Measurements from ENCODE around the gene ACSM5. TPM values are rescaled to one million over a fixed set of nuclear protein-coding genes. Genes with fewer than 3 reads are reported as not detected.
"Not testable (repeated sequence)": the region's sequence is repeated elsewhere in the genome, so short reads cannot be mapped to it uniquely, and the experiment has no call there.

ACSM5 gene
- total RNA-seq, 1 experiment from 2014 or later = not detected

DNA sequence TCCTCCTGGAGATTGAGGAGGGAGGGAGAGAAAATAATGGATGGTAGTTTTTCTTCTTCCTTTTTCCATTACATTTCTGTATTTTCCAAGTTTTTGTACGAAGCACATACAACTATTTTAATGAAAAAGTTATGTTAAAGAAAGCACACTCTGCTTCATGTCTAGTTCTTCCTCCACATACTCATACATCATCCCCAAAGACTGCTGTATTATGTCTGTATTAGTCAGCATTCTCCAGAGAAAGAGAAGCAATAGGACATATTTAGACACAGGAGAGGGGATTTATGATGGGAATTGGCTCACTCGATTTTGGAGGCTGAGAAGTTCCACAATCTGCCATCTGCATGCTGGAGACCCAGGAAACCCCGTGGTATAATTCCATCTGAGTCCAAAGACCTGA is 31.9 kb downstream of the ACSM5 start:
- ChIA-PET CTCF (no interaction called here), POLR2A (no interaction called here)
- DNase-seq = no peak
- Histone ChIP-seq H3K36me3 (ENCODE audit: control insufficient read depth, insufficient read depth, low read length) (no peaks in the 10 kb centered on the region), H3K9me3 (no peaks in the 10 kb centered on the region), H3K27me3 (replicated peaks; ENCODE audit: control insufficient read depth, insufficient read depth, low read length) (no peaks in the 10 kb centered on the region), H3K4me1 (no peaks in the 10 kb centered on the region), H3K4me3 (ENCODE audit: low read depth, low read length) (no peak overlapping the region)
- no peaks in the 10 kb centered on the region for H3K9me3 Mint-ChIP-seq (ENCODE audit: unreplicated experiment)
- no peaks in the 10 kb centered on the region for H3K4me1 Mint-ChIP-seq (ENCODE audit: low read depth, unreplicated experiment)
- BruUV-seq (replicated peaks) = no TSS peak
- no peak overlapping the region for H3K4me3 Mint-ChIP-seq (ENCODE audit: unreplicated experiment)
- intact Hi-C loops (cut with micrococcal nuclease; ENCODE audit: unreplicated experiment) = no loop called here
- TF ChIP-seq, protein P1, sequence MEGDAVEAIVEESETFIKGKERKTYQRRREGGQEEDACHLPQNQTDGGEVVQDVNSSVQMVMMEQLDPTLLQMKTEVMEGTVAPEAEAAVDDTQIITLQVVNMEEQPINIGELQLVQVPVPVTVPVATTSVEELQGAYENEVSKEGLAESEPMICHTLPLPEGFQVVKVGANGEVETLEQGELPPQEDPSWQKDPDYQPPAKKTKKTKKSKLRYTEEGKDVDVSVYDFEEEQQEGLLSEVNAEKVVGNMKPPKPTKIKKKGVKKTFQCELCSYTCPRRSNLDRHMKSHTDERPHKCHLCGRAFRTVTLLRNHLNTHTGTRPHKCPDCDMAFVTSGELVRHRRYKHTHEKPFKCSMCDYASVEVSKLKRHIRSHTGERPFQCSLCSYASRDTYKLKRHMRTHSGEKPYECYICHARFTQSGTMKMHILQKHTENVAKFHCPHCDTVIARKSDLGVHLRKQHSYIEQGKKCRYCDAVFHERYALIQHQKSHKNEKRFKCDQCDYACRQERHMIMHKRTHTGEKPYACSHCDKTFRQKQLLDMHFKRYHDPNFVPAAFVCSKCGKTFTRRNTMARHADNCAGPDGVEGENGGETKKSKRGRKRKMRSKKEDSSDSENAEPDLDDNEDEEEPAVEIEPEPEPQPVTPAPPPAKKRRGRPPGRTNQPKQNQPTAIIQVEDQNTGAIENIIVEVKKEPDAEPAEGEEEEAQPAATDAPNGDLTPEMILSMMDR (IDR thresholded peaks at IDR 0.05; ENCODE audit: insufficient read depth in 1 of 2, low read depth in 1 of 2, low read length in 1 of 2, severe bottlenecking in 1 of 2, unreplicated experiment in 1 of 2) = no peak
- no peak overlapping the region for H3K27ac Mint-ChIP-seq (ENCODE audit: unreplicated experiment)
- H3K27me3 Mint-ChIP-seq (ENCODE audit: insufficient read depth, unreplicated experiment) = no peaks in the 10 kb centered on the region
- H3K36me3 Mint-ChIP-seq (ENCODE audit: insufficient read depth, unreplicated experiment) = no peaks in the 10 kb centered on the region

DNA sequence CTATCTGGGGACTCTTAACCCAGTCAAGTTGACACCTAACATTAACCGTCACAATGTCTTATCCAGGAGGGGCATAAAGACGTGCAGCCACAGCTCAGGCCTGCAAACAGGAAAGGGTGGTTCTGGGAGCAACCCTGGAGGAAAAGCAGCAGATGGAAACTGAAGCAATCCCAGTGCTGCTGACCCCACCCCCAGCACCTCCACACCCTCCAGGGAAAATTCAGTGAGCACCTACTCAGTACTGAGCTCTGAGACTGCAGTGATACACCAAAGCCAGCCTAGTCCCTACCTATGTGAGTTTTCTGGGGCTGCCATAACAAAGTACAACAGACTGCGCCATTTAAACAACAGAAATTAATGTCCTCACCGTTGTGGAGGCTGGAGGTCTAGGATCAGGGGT is 32.5 kb downstream of the ACSM5 start:
- H3K27me3 Mint-ChIP-seq (ENCODE audit: insufficient read depth, unreplicated experiment); H3K27ac Mint-ChIP-seq (ENCODE audit: unreplicated experiment); H3K9me3 Mint-ChIP-seq (ENCODE audit: unreplicated experiment); H3K4me3 Mint-ChIP-seq (ENCODE audit: unreplicated experiment); H3K9me3 ChIP-seq; H3K4me3 ChIP-seq (ENCODE audit: low read depth, low read length); POLR2A ChIA-PET; H3K4me1 ChIP-seq; CTCF ChIA-PET; DNase-seq; BruUV-seq (replicated peaks); intact Hi-C loops (cut with micrococcal nuclease; ENCODE audit: unreplicated experiment); H3K36me3 Mint-ChIP-seq (ENCODE audit: insufficient read depth, unreplicated experiment); H3K36me3 ChIP-seq (ENCODE audit: control insufficient read depth, insufficient read depth, low read length); H3K27me3 ChIP-seq (replicated peaks; ENCODE audit: control insufficient read depth, insufficient read depth, low read length); H3K4me1 Mint-ChIP-seq (ENCODE audit: low read depth, unreplicated experiment): not testable (repeated sequence)

DNA sequence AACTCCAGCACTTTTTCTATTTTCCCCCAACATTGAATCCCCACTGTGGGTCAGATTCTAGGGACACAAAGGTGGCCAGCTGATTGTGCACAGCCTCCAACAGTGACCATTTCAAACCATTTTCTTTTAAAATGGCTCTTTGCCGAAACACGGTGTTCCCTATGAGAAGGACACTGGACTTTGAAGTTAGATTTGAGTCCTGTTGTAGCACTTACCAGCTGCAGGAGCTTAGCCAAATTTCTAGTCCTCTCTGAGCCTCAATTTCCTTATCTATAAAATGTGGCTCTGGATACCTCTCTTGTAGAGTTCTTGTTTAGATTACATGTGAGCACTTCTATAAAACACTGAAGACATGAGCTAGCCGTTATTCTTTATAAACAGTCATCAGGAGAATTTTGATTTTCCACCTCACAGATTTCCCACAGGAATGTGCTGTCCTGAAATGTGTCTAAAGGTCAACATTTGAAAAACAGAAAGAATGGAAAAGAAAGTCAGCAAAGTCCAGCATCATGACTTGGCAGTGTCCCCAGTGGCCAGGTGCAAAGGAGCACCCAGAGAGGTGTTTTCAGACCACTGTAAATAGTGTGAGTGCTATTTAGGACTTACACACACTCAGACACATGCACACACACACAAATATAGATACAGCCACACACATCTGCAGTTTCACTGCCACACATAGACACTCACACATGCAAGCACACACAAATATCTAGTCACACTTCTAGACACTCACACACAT is 37.5 kb downstream of the ACSM5 start:
- CTCF ChIA-PET; H3K27me3 Mint-ChIP-seq (ENCODE audit: insufficient read depth, unreplicated experiment); H3K9me3 ChIP-seq; H3K4me3 ChIP-seq (ENCODE audit: low read depth, low read length); H3K27ac Mint-ChIP-seq (ENCODE audit: unreplicated experiment); DNase-seq; H3K4me3 Mint-ChIP-seq (ENCODE audit: unreplicated experiment); H3K4me1 ChIP-seq; H3K27me3 ChIP-seq (replicated peaks; ENCODE audit: control insufficient read depth, insufficient read depth, low read length); H3K9me3 Mint-ChIP-seq (ENCODE audit: unreplicated experiment); POLR2A ChIA-PET; H3K36me3 ChIP-seq (ENCODE audit: control insufficient read depth, insufficient read depth, low read length); H3K36me3 Mint-ChIP-seq (ENCODE audit: insufficient read depth, unreplicated experiment); intact Hi-C loops (cut with micrococcal nuclease; ENCODE audit: unreplicated experiment); H3K4me1 Mint-ChIP-seq (ENCODE audit: low read depth, unreplicated experiment); BruUV-seq (replicated peaks): not testable (repeated sequence)

DNA sequence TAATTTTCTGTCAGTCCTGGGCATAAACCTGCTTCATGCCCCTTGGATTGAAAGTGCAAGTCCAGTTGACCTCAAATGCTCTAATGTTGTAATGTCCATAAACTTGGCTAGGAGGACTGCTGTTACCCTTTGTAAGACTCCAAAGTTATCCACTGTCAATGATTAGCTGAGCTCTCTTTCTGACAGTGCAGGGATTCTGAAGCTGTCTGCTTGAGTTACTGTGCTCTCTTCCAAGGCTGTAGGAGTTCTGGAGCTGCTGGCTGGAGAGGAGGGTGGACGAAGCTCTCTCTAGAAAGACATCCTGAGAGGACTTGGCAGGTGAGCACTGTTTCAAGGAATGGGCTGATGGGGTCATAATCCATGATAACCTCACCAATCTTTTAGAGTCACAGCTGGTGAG is 42.0 kb downstream of the ACSM5 start, which contains the start of gene ACSM2A:
ACSM2A (plus strand) TSS at position 158 of the 400 bp plus-strand sequence. CDS start 8,594 bp downstream, outside the sequence.
- H3K4me3 ChIP-seq (ENCODE audit: low read depth, low read length); intact Hi-C loops (cut with micrococcal nuclease; ENCODE audit: unreplicated experiment); DNase-seq; H3K36me3 ChIP-seq (ENCODE audit: control insufficient read depth, insufficient read depth, low read length); H3K36me3 Mint-ChIP-seq (ENCODE audit: insufficient read depth, unreplicated experiment); BruUV-seq (replicated peaks); H3K27me3 ChIP-seq (replicated peaks; ENCODE audit: control insufficient read depth, insufficient read depth, low read length); H3K27ac Mint-ChIP-seq (ENCODE audit: unreplicated experiment); H3K4me1 ChIP-seq; POLR2A ChIA-PET; CTCF ChIA-PET; H3K4me3 Mint-ChIP-seq (ENCODE audit: unreplicated experiment); H3K27me3 Mint-ChIP-seq (ENCODE audit: insufficient read depth, unreplicated experiment); H3K9me3 ChIP-seq; H3K4me1 Mint-ChIP-seq (ENCODE audit: low read depth, unreplicated experiment); H3K9me3 Mint-ChIP-seq (ENCODE audit: unreplicated experiment): not testable (repeated sequence)

DNA sequence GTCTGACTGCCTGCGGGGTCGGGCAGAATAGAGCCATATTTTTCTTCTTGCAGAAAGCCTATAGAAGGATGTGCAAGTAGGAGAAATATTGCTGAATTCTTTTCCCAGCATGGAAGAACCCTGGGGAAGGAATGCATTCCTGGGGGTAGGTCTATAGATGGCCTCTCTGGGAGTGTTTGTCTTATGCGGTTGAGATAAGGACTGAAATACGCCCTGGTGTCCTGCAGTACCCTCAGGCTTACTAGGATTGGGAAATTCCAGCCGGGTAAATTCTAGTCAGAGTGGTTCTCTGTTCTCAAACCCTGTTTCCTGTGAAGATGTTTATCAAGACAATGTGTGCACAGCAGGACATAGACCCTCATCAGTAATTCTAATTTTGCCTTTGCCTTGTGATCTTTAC is 44.3 kb downstream of the ACSM5 start:
- H3K9me3 Mint-ChIP-seq (ENCODE audit: unreplicated experiment); H3K36me3 Mint-ChIP-seq (ENCODE audit: insufficient read depth, unreplicated experiment); CTCF ChIA-PET; H3K27me3 ChIP-seq (replicated peaks; ENCODE audit: control insufficient read depth, insufficient read depth, low read length); DNase-seq; H3K4me1 Mint-ChIP-seq (ENCODE audit: low read depth, unreplicated experiment); POLR2A ChIA-PET; H3K4me3 Mint-ChIP-seq (ENCODE audit: unreplicated experiment); H3K27ac Mint-ChIP-seq (ENCODE audit: unreplicated experiment); H3K4me1 ChIP-seq; H3K36me3 ChIP-seq (ENCODE audit: control insufficient read depth, insufficient read depth, low read length); H3K9me3 ChIP-seq; H3K27me3 Mint-ChIP-seq (ENCODE audit: insufficient read depth, unreplicated experiment); BruUV-seq (replicated peaks); H3K4me3 ChIP-seq (ENCODE audit: low read depth, low read length); intact Hi-C loops (cut with micrococcal nuclease; ENCODE audit: unreplicated experiment): not testable (repeated sequence)

DNA sequence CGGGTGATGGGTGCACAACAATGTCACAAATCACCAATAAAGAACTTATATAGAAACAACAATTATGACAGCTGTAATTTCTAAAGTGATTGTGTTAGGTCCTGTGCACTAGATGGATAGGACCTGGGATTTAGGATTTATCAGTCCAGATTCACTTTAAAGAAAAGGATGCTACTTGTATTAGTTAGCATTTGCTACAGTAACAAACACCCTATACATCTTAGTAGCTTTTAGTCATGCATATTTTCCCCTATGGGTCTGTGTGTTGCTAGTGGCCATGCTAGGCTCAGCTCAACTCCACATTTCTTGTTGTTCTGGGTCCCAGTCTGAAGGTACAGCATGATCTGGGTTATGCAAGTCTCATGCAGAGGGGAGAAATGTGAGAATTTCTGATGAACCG is 49.9 kb downstream of the ACSM5 start:
- intact Hi-C loops (cut with micrococcal nuclease; ENCODE audit: unreplicated experiment); H3K27ac Mint-ChIP-seq (ENCODE audit: unreplicated experiment); H3K4me1 ChIP-seq; BruUV-seq (replicated peaks); H3K36me3 ChIP-seq (ENCODE audit: control insufficient read depth, insufficient read depth, low read length); H3K36me3 Mint-ChIP-seq (ENCODE audit: insufficient read depth, unreplicated experiment); DNase-seq; H3K9me3 Mint-ChIP-seq (ENCODE audit: unreplicated experiment); H3K27me3 Mint-ChIP-seq (ENCODE audit: insufficient read depth, unreplicated experiment); H3K27me3 ChIP-seq (replicated peaks; ENCODE audit: control insufficient read depth, insufficient read depth, low read length); CTCF ChIA-PET; H3K4me3 Mint-ChIP-seq (ENCODE audit: unreplicated experiment); H3K4me1 Mint-ChIP-seq (ENCODE audit: low read depth, unreplicated experiment); POLR2A ChIA-PET; H3K9me3 ChIP-seq; H3K4me3 ChIP-seq (ENCODE audit: low read depth, low read length): not testable (repeated sequence)

Measured in Caco-2 (cell line).